Cardiac muscle cell (in vitro differentiated cells and primary cell): ENCODE data around the gene DAAM1. TPM values are rescaled to one million over a fixed set of nuclear protein-coding genes. Genes with fewer than 3 reads are reported as not detected.

Experiments used
- DNase-seq, 2 donors: peaks; one replicate each; pipeline versions ENCODE4 v3.0.0 to v3.0.0-alpha.2; 2010 to 2017; ENCODE audit warnings: low read depth in 1 of 2, low spot score in 1 of 2
- H3K27ac ChIP-seq: fragments of 200-600 bp; sonication (generic); 2 replicates; pipeline ENCODE4 v1.5.1; 2016
- H3K27me3 ChIP-seq: fragments of 200-600 bp; sonication (generic); 2 replicates; pipeline ENCODE4 v1.6.0; 2016; ENCODE audit warnings: control low read depth
- H3K36me3 ChIP-seq: fragments of 200-600 bp; sonication (generic); 2 replicates; pipeline ENCODE4 v1.5.1; 2016; ENCODE audit warnings: control low read depth
- H3K4me1 ChIP-seq: fragments of 200-600 bp; sonication (generic); 2 replicates; pipeline ENCODE4 v1.8.1; 2017; ENCODE audit warnings: low read depth, mild to moderate bottlenecking, mixed run types
- H3K4me3 ChIP-seq: fragments of 200-600 bp; sonication (generic); 2 replicates; pipeline ENCODE4 v1.5.1; 2016; ENCODE audit warnings: mild to moderate bottlenecking
- H3K9me3 ChIP-seq: fragments of 200-600 bp; sonication (generic); 2 replicates; pipeline ENCODE4 v1.5.1; 2017; ENCODE audit warnings: low read depth, mild to moderate bottlenecking, control low read depth
- polyA plus RNA-seq: library from polyadenylated mRNA; unstranded; fragments of >200 nt; fragmentation: Nextera tagmentation; extraction: Ambion mirVana; gene quantifications from 2 replicates; pipeline ENCODE4 v1.2.1, GENCODE V29; 2016
- total RNA-seq: library from RNA; depleted of rRNA; stranded (reverse); fragments of >200 nt; gene quantifications from 2 replicates; pipeline ENCODE4 v1.2.3, GENCODE V29; 2016
- TF ChIP-seq, protein P1 (sequence below): IDR thresholded peaks from 2 replicates; pipeline ENCODE4 v1.5.1; 2012; ENCODE audit warnings: low read depth, mild to moderate bottlenecking, low read length

The DAAM1 gene
- total and polyA plus RNA-seq, 2 experiments from 2014 or later: 33.9 to 34.2 TPM

DNA sequence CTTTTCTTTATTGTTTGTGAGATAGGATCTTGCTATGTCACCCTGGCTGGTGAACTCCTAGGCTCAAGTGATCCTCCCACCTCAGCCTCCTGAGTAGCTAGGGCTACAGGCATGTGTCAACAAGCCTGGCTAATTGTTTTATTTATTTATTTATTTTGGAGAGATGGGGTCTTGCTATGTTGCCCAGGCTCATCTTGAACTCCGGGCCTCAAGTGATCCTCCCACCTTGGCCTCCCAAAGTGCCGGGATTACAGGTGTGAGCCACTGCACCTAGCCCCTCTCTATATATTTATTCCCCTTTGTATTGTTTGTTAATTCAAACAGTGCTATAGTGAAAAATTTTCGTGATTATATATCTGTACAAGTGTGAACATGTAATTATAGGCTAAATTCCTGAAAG lies 123.3 kb downstream of the DAAM1 start:
- no peak for DNase-seq
- TF ChIP-seq, protein P1, sequence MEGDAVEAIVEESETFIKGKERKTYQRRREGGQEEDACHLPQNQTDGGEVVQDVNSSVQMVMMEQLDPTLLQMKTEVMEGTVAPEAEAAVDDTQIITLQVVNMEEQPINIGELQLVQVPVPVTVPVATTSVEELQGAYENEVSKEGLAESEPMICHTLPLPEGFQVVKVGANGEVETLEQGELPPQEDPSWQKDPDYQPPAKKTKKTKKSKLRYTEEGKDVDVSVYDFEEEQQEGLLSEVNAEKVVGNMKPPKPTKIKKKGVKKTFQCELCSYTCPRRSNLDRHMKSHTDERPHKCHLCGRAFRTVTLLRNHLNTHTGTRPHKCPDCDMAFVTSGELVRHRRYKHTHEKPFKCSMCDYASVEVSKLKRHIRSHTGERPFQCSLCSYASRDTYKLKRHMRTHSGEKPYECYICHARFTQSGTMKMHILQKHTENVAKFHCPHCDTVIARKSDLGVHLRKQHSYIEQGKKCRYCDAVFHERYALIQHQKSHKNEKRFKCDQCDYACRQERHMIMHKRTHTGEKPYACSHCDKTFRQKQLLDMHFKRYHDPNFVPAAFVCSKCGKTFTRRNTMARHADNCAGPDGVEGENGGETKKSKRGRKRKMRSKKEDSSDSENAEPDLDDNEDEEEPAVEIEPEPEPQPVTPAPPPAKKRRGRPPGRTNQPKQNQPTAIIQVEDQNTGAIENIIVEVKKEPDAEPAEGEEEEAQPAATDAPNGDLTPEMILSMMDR: no peak
- Histone ChIP-seq H3K36me3 (no peaks in the 10 kb centered on the region), H3K27me3 (no peaks in the 10 kb centered on the region), H3K27ac (no peak overlapping the region), H3K4me1 (peaks cover 29% of the 10 kb centered on the region), H3K9me3 (no peaks in the 10 kb centered on the region), H3K4me3 (no peak overlapping the region)

DNA sequence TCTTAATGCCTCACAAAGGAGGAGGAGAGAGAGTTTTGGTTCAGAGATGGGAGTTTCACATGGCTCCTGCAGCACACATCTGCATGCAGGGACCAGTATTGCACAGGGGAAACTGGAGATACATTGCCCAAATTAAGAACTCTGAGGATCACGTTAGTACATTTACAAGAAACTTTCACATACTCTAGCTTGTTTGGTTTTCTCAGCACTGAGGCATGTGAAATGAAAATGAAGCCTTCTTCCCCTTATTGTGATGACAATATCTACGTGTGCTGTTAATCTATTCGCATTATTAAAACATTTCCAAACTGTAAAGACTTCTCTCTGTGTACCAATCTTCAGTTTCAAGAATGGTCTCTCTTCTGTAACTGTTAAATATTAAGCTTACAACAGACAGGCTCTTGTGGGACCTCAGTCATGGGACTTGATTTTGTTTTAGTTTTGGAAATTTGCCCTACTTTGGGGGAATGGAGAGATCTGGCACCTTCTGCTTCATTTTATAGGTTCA lies 124.7 kb downstream of the DAAM1 start:
- no peak overlapping the region for H3K27ac ChIP-seq
- H3K9me3 ChIP-seq: no peaks in the 10 kb centered on the region

DNA sequence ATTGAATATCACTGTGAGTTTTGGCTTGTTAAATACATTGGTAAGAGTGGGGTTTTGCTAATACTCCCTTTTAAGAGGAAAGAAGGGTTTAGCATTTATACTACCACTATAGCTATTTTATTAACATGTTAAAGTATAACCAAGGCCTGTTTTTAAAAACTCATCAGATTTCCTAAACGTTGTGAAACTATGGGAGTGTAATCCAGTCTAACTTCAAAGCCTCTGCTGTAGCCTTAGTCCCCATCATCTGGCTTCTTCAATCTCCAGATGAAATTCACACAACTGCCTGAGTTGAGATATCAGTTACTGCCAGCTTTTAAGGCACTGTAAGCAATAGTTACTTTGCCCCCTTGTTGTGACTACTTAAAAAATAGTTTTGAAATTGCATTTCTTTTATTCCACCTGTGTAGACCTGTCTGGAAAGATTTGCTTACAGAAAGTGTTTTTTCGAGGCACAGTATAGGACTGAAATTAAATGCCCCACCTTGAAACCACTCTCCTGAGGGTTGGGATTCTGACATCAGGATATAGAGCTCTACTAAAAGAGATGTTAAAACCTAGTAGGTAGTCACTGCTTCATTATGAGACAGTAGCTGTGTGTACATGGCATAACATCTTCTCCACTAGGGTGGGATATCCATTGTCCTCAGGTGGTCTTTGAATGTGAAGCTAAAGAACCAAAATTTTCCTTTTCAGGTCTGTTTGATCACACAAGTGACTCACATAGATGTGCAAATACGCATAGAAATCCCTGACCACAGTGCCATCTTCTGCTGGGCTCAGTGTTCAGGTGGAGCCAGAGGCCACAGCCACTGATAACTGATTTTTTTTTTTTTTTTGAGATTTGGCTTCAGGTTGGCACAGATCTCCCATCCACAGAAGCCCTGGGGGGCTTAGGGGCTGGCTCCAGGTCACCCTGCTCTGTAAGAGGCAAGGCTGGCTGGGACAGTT lies 125.5 kb downstream of the DAAM1 start:
- Histone ChIP-seq H3K36me3 (no peaks in the 10 kb centered on the region), H3K27me3 (no peaks in the 10 kb centered on the region), H3K4me3 (no peak overlapping the region), H3K4me1 (peaks cover 35% of the 10 kb centered on the region), H3K9me3 (no peaks in the 10 kb centered on the region), H3K27ac (no peak overlapping the region)
- TF ChIP-seq, protein P1: no peak
- DNase-seq: no peak

More for the DNA sequence above, 124.7 kb downstream of the DAAM1 start:
- TF ChIP-seq, protein P1: no peak
- H3K4me1 ChIP-seq: peaks cover 42% of the 10 kb centered on the region
- H3K27me3 ChIP-seq: no peaks in the 10 kb centered on the region
- no peak for DNase-seq
- no peaks in the 10 kb centered on the region for H3K36me3 ChIP-seq
- no peak overlapping the region for H3K4me3 ChIP-seq

DNA sequence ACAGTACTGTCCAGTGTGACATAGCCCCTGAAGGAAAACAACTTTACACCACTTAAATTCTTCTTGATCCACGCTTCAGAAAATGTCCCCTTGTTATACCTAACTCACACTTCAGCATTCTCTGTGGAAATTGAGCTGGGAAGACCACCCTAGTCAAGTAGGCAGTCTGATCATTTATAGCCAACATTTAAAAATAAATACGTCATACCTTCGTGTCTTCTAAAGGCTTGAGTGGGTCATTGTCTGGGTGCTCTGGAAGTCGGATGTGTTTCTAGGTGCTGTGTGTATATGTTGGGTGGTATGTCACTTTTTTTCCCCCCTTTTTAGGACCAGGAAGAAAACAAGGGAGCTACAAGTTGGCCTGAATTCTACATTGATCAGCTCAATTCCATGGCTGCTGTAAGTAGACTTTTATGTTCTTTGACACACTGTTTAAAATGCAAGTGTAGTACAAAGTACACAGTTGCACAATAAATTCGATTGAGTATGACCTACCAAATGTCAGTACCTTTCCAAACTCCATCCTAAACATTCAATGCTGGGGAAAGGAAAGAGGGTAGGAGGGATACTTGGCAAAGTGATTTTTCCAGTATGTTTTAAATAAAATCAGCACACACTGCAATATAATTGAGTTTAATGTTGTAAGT lies 126.6 kb downstream of the DAAM1 start:
- H3K9me3 ChIP-seq: no peaks in the 10 kb centered on the region
- TF ChIP-seq, protein P1: no peak
- H3K27ac ChIP-seq: no peak overlapping the region
- peaks cover 34% of the 10 kb centered on the region for H3K4me1 ChIP-seq
- no peak for DNase-seq
- H3K4me3 ChIP-seq: no peak overlapping the region
- no peaks in the 10 kb centered on the region for H3K36me3 ChIP-seq
- H3K27me3 ChIP-seq: no peaks in the 10 kb centered on the region

DNA sequence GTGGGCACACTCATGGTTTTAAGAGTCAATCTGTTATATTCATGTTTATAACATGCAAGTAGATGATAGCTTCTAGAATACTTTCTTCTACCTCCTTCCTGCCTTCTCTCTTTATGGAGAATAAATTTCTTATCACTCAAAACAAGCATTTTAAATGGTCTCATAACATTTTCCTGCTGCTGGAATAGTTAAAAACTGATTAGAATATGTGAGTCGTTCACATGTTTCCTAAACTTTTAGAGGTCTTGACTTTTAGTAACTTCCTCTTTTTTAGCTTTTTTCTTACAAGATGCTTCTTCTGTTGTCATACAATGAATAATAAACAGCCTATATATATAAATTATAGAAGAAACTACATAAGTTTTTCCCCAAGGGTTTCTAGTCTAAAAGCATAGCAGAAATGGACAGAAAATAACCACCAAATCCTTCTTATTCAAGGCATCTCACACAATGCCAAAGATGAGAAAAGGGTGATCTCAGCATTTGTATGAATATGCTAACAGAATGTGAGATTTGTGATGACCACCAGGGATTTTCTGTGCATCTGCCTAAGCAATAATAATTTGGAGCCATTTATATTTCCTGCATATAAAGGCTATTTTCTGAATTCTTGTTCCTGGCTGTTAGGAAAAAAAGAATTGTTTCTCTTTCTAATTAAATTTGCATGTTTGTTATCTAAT lies 127.8 kb downstream of the DAAM1 start:
- Histone ChIP-seq H3K27ac (peak overlapping the region; percentile 88), H3K4me3 (no peak overlapping the region), H3K4me1 (peaks cover 35% of the 10 kb centered on the region), H3K36me3 (no peaks in the 10 kb centered on the region), H3K27me3 (no peaks in the 10 kb centered on the region), H3K9me3 (no peaks in the 10 kb centered on the region)
- DNase-seq: no peak
- TF ChIP-seq, protein P1: no peak
